ENCODE measurements around the gene MUC13. TPM values are rescaled to one million over a fixed set of nuclear protein-coding genes. Genes with fewer than 3 reads are reported as not detected.

MUC13 gene
- not detected for total RNA-seq

- Histone ChIP-seq H3K36me3 (no peaks in the 10 kb centered on the region), H3K27me3 (no peaks in the 10 kb centered on the region), H3K4me1 (peaks cover 0 to 7% (median 0%) of the 10 kb centered on the region in 3 donors), H3K9me3 (no peaks in the 10 kb centered on the region), H3K27ac (no peak within 1 kb of the TSS), H3K4me3 (no peak within 1 kb of the TSS)
- 80 to 83% methylated on average over 3 to 5 of the region's 5 CpGs for WGBS, 2 donors (ENCODE audit: low coverage in 1 of 2)
- TF ChIP-seq POLR2AphosphoS5 (IDR thresholded peaks at IDR 0.05): no peak
- no peak for TF ChIP-seq POLR2A (IDR thresholded peaks at IDR 0.05)
- no peak for TF ChIP-seq EP300 (IDR thresholded peaks at IDR 0.05)
- no peak for TF ChIP-seq CTCF (IDR thresholded peaks at IDR 0.05)
- ATAC-seq: no peak
These were observed at the start of gene MUC13 for GRCh38 chr3:124934577-124934976. Gene MUC13, minus strand, starts transcription at chr3:124934751. Its CDS starts 39 bp downstream, at chr3:124934712.

- peaks cover 0 to 45% (median 30%) of the 10 kb centered on the region in 3 donors for H3K4me1 ChIP-seq
- H3K27ac ChIP-seq: peak overlapping the region in 2 of 4 donors; percentile 27 to 39
- H3K27me3 ChIP-seq: no peaks in the 10 kb centered on the region
- no peak for TF ChIP-seq POLR2AphosphoS5 (IDR thresholded peaks at IDR 0.05)
- TF ChIP-seq EP300 (IDR thresholded peaks at IDR 0.05): no peak
- no peak for TF ChIP-seq POLR2A (IDR thresholded peaks at IDR 0.05)
- TF ChIP-seq CTCF (IDR thresholded peaks at IDR 0.05): no peak
- no peaks in the 10 kb centered on the region for H3K9me3 ChIP-seq
- peaks cover 0 to 46% of the 10 kb centered on the region in 2 donors for H3K36me3 ChIP-seq
- H3K4me3 ChIP-seq: no peak overlapping the region
- ATAC-seq: no peak
- 84 to 94% methylated on average over 2 of the region's 2 CpGs for WGBS, 2 donors (ENCODE audit: low coverage in 1 of 2)
These were observed 48.3 kb upstream of the MUC13 start for GRCh38 chr3:124982855-124983254.

GRCh38 chr3:124981472-124981871 lies 46.9 kb upstream of the MUC13 start:
- Histone ChIP-seq H3K27ac (peak overlapping the region in 1 of 4 donors; percentile 42), H3K9me3 (no peaks in the 10 kb centered on the region), H3K27me3 (no peaks in the 10 kb centered on the region), H3K4me3 (no peak overlapping the region), H3K4me1 (peaks cover 0 to 44% (median 22%) of the 10 kb centered on the region in 3 donors), H3K36me3 (peaks cover 0 to 51% of the 10 kb centered on the region in 2 donors)
- no peak for ATAC-seq
- WGBS, 2 donors (ENCODE audit: low coverage in 1 of 2): 57 to 63% methylated on average over 1 to 4 of the region's 5 CpGs
- TF ChIP-seq POLR2AphosphoS5 (IDR thresholded peaks at IDR 0.05) (no peak), EP300 (IDR thresholded peaks at IDR 0.05) (no peak), CTCF (IDR thresholded peaks at IDR 0.05) (no peak), POLR2A (IDR thresholded peaks at IDR 0.05) (no peak)

- H3K4me3 ChIP-seq: no peak overlapping the region
- no peak overlapping the region for H3K27ac ChIP-seq
- 81 to 93% methylated on average over 5 of the region's 7 CpGs for WGBS, 2 donors (ENCODE audit: low coverage in 1 of 2)
- H3K27me3 ChIP-seq: no peaks in the 10 kb centered on the region
- no peak for ATAC-seq
- peaks cover 0 to 17% (median 7%) of the 10 kb centered on the region in 3 donors for H3K4me1 ChIP-seq
- no peaks in the 10 kb centered on the region for H3K9me3 ChIP-seq
- no peak for TF ChIP-seq EP300 (IDR thresholded peaks at IDR 0.05)
- no peak for TF ChIP-seq CTCF (IDR thresholded peaks at IDR 0.05)
- no peak for TF ChIP-seq POLR2A (IDR thresholded peaks at IDR 0.05)
- no peak for TF ChIP-seq POLR2AphosphoS5 (IDR thresholded peaks at IDR 0.05)
- peaks cover 0 to 41% of the 10 kb centered on the region in 2 donors for H3K36me3 ChIP-seq
These were observed 44.1 kb upstream of the MUC13 start for GRCh38 chr3:124978627-124979026.

GRCh38 chr3:124976383-124976782 lies 41.8 kb upstream of the MUC13 start:
- Histone ChIP-seq H3K27ac (no peak overlapping the region), H3K4me1 (peaks cover 0 to 10% (median 0%) of the 10 kb centered on the region in 3 donors), H3K4me3 (no peak overlapping the region), H3K27me3 (no peaks in the 10 kb centered on the region), H3K9me3 (no peaks in the 10 kb centered on the region), H3K36me3 (peaks cover 0 to 58% of the 10 kb centered on the region in 2 donors)
- 70 to 100% methylated on average over 3 to 4 of the region's 6 CpGs for WGBS, 2 donors (ENCODE audit: low coverage in 1 of 2)
- no peak for TF ChIP-seq POLR2A (IDR thresholded peaks at IDR 0.05)
- no peak for TF ChIP-seq EP300 (IDR thresholded peaks at IDR 0.05)
- no peak for TF ChIP-seq CTCF (IDR thresholded peaks at IDR 0.05)
- no peak for TF ChIP-seq POLR2AphosphoS5 (IDR thresholded peaks at IDR 0.05)
- no peak for ATAC-seq
